BJ (cell line): Measurements from ENCODE around the gene SLC10A7. TPM values are rescaled to one million over a fixed set of nuclear protein-coding genes. Genes with fewer than 3 reads are reported as not detected.

Experiments
- CTCF ChIA-PET: fragments of 350-600 bp; formaldehyde crosslinking; extraction: SDS; loops from one replicate; lab custom pipeline; 2021; ENCODE audit warnings: antibody characterized with exemption, inconsistent platforms; lab: Yijun Ruan, JAX
- POLR2A ChIA-PET: fragments of 300-600 bp; sonication (Branson Sonifier 250); formaldehyde crosslinking; extraction: SDS; loops from one replicate; lab custom pipeline; 2021; ENCODE audit warnings: antibody characterized with exemption; lab: Charles Lee
- DNase-seq: peaks from one replicate; pipeline ENCODE4 v3.0.0-alpha.2; 2011; ENCODE audit warnings: low read depth
- H3K27me3 ChIP-seq: 2 replicates; pipeline ENCODE4 v1.6.0; 2011; ENCODE audit warnings: low read length; ENCODE audit not compliant: control insufficient read depth, insufficient read depth
- H3K36me3 ChIP-seq: 2 replicates; pipeline ENCODE4 v1.5.1; 2011; ENCODE audit warnings: low read length; ENCODE audit not compliant: control insufficient read depth, insufficient read depth
- H3K4me3 ChIP-seq: 2 replicates; pipeline ENCODE4 v1.5.1; 2011; ENCODE audit warnings: low read depth, mild to moderate bottlenecking, control low read depth, low read length
- polyA plus RNA-seq: library from polyadenylated mRNA; depleted of rRNA; stranded (reverse); fragments of >200 nt; gene quantifications from 2 replicates; pipeline ENCODE4 v1.2.3, GENCODE V29; 2011
- TF ChIP-seq, protein P1 (sequence below): IDR thresholded peaks from 2 replicates; pipeline ENCODE4 v1.5.1; 2011; ENCODE audit warnings: low read depth, mild to moderate bottlenecking, control low read depth, inconsistent platforms, low read length, moderate library complexity; ENCODE audit not compliant: insufficient read depth

SLC10A7 gene
- polyA plus RNA-seq, 1 experiment = 3.9 TPM

DNA sequence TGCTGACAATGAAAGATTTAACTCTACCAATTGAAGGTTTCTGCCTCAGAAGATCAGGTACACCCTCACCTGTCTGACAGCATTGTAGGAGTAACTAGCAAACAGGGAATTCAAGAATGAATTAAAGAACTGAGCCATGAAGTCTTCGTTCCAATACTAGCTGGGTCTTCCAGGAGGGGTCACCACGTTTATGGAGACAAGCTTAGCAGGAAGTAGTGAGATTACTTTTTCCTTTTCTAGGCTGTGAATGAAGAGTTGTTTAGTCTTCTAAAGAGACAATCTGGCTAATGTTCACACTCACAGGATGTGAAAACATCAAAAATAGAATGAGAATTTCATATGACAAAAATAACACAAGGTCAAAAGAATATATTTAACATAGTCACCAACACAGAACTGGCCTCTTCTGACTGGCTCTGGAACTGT is 252.5 kb downstream of the SLC10A7 start:
- no peak for DNase-seq
- POLR2A ChIA-PET = no interaction called here
- no peak overlapping the region for H3K4me3 ChIP-seq
- no peaks in the 10 kb centered on the region for H3K27me3 ChIP-seq
- CTCF ChIA-PET = interaction anchor here (0.9 kb wide), 1 partner anchor 9 kb away, joined by 4 read pairs; no protein-coding TSS in a partner anchor
- TF ChIP-seq, protein P1, sequence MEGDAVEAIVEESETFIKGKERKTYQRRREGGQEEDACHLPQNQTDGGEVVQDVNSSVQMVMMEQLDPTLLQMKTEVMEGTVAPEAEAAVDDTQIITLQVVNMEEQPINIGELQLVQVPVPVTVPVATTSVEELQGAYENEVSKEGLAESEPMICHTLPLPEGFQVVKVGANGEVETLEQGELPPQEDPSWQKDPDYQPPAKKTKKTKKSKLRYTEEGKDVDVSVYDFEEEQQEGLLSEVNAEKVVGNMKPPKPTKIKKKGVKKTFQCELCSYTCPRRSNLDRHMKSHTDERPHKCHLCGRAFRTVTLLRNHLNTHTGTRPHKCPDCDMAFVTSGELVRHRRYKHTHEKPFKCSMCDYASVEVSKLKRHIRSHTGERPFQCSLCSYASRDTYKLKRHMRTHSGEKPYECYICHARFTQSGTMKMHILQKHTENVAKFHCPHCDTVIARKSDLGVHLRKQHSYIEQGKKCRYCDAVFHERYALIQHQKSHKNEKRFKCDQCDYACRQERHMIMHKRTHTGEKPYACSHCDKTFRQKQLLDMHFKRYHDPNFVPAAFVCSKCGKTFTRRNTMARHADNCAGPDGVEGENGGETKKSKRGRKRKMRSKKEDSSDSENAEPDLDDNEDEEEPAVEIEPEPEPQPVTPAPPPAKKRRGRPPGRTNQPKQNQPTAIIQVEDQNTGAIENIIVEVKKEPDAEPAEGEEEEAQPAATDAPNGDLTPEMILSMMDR = no peak
- peaks cover 2% of the 10 kb centered on the region; the same call in 1 of the 2 replicates for H3K36me3 ChIP-seq

DNA sequence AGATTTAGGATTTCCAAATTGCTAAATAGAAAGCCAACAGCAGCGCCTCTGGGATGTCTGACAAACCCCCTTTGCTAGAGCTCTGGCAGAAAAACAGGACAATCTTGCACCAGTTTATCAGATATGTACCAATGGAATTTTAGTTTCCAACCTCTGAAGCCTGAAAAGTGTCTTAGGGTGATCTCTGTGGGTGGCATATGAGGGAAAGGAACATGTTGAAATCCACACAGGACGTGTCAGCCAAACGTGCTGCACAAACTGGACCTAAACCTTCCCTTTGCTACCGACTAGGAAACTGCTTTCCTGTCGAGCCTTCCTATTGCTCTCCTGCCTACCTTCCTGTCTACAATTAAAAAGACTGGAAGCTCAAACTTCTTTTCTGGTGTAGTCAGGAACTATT is 253.9 kb downstream of the SLC10A7 start:
- DNase-seq = no peak
- Histone ChIP-seq H3K4me3 (no peak overlapping the region), H3K36me3 (peaks cover 2% of the 10 kb centered on the region; the same call in 1 of the 2 replicates), H3K27me3 (no peaks in the 10 kb centered on the region)
- ChIA-PET CTCF (interaction anchor here (1.1 kb wide), 1 partner anchor 58 kb away, joined by 3 read pairs; no protein-coding TSS in a partner anchor), POLR2A (no interaction called here)
- TF ChIP-seq, protein P1 = no peak

DNA sequence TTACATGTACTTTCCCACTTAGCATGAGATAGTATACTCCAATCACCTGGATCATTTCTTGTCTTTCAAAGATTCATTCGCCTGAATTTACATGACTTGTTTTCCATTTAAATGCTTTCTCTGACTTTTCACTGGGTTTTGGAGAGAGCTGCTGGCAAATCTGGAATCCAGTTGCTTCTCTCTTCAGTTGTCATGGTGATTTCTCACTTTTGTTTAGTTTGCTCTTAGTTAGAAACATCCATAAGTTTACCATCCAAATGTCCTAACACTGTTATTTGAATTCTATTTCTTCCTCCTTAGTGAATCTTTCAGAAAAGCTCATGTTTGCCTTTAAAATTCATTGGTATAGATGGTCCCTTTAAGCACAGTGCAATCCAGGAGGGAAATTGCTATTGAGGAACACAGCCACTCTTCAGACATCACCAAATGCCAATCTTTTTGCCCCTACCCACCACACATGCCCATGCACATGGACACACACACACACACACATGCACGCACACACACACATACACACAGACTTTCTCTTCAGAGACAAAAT is 255.7 kb downstream of the SLC10A7 start:
- Histone ChIP-seq H3K36me3 (no peaks in the 10 kb centered on the region), H3K27me3 (no peaks in the 10 kb centered on the region), H3K4me3 (no peak overlapping the region)
- TF ChIP-seq, protein P1 = no peak
- no peak for DNase-seq
- CTCF ChIA-PET = interaction anchor here (1.1 kb wide), 1 partner anchor 11 kb away, joined by 4 read pairs; no protein-coding TSS in a partner anchor
- POLR2A ChIA-PET = no interaction called here

DNA sequence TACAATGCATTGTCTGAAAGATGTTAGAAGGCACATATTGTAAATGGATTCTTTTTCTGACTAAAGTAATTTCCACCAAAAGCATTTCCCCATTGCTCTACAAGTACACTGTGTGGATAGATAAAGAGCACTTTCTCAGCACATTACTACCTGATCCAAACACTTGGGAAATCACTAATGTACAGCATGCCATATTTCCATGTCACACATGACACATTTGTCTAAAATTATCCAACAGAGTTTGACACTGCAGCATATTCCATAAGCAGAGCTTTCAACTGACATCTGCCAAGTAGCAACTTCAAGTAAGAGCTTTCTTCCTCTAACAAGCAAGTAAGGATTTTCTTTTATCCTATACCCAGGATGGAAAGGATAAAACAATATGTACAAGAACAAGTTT is 257.9 kb downstream of the SLC10A7 start:
- ChIA-PET POLR2A (no interaction called here), CTCF (interaction anchor here (1.6 kb wide), 1 partner anchor 21 kb away, joined by 5 read pairs; no protein-coding TSS in a partner anchor)
- TF ChIP-seq, protein P1 = no peak
- no peak for DNase-seq
- H3K4me3 ChIP-seq = no peak overlapping the region
- H3K36me3 ChIP-seq = no peaks in the 10 kb centered on the region
- no peaks in the 10 kb centered on the region for H3K27me3 ChIP-seq

DNA sequence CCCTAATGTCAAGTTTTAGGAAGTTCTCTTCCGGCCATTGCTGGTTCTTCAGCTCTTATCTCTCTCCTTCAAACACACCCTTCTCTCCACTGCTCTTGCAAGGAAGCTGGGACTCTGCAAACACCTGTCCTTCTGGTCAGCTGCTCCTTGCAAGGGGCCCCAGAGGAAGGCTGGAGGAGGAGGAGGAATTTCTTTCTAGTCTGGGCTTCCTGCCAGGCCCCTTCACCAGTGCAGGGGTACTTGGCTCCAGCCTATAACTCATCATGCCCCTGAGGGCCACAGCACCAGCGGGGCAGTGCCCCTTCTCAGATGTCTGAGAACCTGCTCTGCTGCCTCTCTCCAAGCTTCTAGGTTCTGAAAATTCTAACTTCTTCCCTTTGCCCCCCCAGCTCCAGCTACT is 260.7 kb downstream of the SLC10A7 start:
- no peaks in the 10 kb centered on the region for H3K27me3 ChIP-seq
- TF ChIP-seq, protein P1 = no peak
- CTCF ChIA-PET = interaction anchor here (1.4 kb wide), 1 partner anchor 21 kb away, joined by 4 read pairs; no protein-coding TSS in a partner anchor
- H3K4me3 ChIP-seq = no peak overlapping the region
- no peak for DNase-seq
- POLR2A ChIA-PET = no interaction called here
- H3K36me3 ChIP-seq = no peaks in the 10 kb centered on the region; the same call in 1 of the 2 replicates
